BE2C (cell line): Measurements from ENCODE around the gene SPPL3.

Source experiments
- DNase-seq: peaks from one replicate; pipeline ENCODE4 v3.0.0-alpha.2; 2020
- H3K27me3 ChIP-seq: fragments of 250-450 bp; sonication (Bioruptor Pico); 2 replicates; pipeline ENCODE4 v1.5.1; 2020; ENCODE audit warnings: mild to moderate bottlenecking
- H3K36me3 ChIP-seq: fragments of 250-450 bp; sonication (Bioruptor Pico); 2 replicates; pipeline ENCODE4 v1.5.1; 2020; ENCODE audit warnings: mild to moderate bottlenecking
- H3K4me1 ChIP-seq: fragments of 250-450 bp; sonication (Bioruptor Pico); 2 replicates; pipeline ENCODE4 v1.5.1; 2020
- H3K4me3 ChIP-seq: 2 replicates; pipeline ENCODE4 v1.5.1; 2011; ENCODE audit warnings: low read depth, low read length
- H3K9me3 ChIP-seq: fragments of 250-450 bp; sonication (Bioruptor Pico); 2 replicates; pipeline ENCODE4 v1.5.1; 2020
- TF ChIP-seq, protein P1 (sequence below): IDR thresholded peaks from 2 replicates; pipeline ENCODE4 v1.5.1; 2012; ENCODE audit warnings: mild to moderate bottlenecking, low read depth, low read length

The SPPL3 gene

DNA sequence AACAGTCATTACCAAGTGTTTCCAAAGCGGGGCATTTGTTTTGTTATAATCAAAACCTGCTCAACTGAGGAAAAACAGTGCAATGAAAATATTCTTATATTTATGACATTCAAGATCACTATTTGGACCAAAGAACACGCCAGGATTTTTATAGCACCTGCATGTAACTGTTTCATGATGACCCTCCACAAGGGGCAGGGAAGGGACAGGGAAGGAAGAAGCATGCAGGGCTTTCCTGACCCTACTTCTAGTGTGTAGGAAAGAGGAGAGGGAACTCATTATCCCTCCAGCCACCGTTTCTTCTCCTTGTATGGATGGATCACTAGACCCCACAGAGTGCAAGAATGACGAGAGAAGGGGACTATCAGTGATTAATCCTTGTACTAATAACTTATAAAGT, 49.4 kb downstream of the SPPL3 start:
- Histone ChIP-seq H3K36me3 (no peaks in the 10 kb centered on the region), H3K4me1 (no peaks in the 10 kb centered on the region), H3K9me3 (no peaks in the 10 kb centered on the region), H3K27me3 (no peaks in the 10 kb centered on the region), H3K4me3 (no peak overlapping the region)
- TF ChIP-seq, protein P1, sequence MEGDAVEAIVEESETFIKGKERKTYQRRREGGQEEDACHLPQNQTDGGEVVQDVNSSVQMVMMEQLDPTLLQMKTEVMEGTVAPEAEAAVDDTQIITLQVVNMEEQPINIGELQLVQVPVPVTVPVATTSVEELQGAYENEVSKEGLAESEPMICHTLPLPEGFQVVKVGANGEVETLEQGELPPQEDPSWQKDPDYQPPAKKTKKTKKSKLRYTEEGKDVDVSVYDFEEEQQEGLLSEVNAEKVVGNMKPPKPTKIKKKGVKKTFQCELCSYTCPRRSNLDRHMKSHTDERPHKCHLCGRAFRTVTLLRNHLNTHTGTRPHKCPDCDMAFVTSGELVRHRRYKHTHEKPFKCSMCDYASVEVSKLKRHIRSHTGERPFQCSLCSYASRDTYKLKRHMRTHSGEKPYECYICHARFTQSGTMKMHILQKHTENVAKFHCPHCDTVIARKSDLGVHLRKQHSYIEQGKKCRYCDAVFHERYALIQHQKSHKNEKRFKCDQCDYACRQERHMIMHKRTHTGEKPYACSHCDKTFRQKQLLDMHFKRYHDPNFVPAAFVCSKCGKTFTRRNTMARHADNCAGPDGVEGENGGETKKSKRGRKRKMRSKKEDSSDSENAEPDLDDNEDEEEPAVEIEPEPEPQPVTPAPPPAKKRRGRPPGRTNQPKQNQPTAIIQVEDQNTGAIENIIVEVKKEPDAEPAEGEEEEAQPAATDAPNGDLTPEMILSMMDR: no peak; the same call in 1 of the 2 replicates
- DNase-seq: no peak

DNA sequence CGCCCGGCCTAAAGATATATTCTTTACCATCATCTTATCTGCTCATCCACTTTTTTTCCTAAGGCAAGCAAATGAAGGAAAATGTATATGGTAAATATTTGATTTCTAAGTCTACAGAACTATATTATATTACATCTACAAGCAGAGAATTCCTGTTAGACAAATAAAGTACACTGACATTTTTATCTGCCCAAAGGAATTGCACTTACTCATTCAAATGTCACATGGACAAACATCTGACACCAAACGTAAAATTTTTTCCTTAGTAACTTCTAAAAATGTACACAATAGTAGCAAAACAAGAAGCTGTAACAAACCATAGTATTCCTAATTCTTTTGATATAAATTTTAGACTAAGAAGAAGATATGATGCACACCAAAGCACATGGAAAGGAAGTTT, 51.0 kb downstream of the SPPL3 start:
- Histone ChIP-seq H3K4me1 (no peaks in the 10 kb centered on the region), H3K9me3 (no peaks in the 10 kb centered on the region), H3K27me3 (no peaks in the 10 kb centered on the region), H3K36me3 (no peaks in the 10 kb centered on the region), H3K4me3 (no peak overlapping the region)
- TF ChIP-seq, protein P1: no peak
- no peak for DNase-seq

DNA sequence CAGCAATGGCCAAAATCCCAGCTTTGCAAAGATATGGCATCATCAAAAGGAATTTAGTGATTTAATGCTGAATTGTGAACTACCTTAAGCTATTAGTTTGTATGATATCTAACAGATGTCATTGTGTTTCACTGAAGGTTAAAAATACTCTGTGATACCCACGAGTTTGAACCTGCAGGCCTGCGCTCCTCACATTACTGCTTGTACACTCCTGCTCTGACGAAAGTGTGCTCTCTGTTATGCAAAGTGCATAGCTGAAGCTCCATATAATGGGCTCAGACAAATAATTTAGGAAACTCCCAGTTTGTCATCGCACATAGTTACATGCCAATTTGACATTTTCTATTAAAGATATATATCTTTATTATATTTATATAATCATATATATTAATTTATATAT, 52.2 kb downstream of the SPPL3 start:
- Histone ChIP-seq H3K27me3 (no peaks in the 10 kb centered on the region), H3K4me1 (no peaks in the 10 kb centered on the region), H3K36me3 (no peaks in the 10 kb centered on the region), H3K9me3 (no peaks in the 10 kb centered on the region), H3K4me3 (no peak overlapping the region)
- TF ChIP-seq, protein P1: no peak
- DNase-seq: no peak

DNA sequence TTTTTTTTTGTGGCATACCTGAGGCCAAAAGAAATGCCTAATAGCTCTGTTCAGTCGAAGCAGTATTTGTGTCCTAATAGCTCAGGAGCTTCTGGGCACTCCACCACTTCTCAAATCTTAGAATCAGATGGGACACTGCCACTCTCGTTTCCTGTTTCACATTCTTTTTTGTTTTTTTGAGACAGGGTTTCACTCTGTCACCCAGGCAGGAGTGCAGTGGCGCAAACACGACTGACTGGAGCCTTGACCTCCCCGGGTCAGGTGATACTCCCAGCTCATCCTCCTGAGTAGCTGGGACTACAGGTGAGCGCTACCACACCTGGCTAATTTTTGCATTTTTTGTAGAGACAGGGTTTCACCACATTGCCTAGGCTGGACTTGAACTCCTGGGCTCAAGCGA, 52.7 kb downstream of the SPPL3 start:
- TF ChIP-seq, protein P1: no peak
- no peak for DNase-seq
- Histone ChIP-seq H3K4me3 (no peak overlapping the region), H3K4me1 (no peaks in the 10 kb centered on the region), H3K36me3 (no peaks in the 10 kb centered on the region), H3K27me3 (no peaks in the 10 kb centered on the region), H3K9me3 (no peaks in the 10 kb centered on the region)

DNA sequence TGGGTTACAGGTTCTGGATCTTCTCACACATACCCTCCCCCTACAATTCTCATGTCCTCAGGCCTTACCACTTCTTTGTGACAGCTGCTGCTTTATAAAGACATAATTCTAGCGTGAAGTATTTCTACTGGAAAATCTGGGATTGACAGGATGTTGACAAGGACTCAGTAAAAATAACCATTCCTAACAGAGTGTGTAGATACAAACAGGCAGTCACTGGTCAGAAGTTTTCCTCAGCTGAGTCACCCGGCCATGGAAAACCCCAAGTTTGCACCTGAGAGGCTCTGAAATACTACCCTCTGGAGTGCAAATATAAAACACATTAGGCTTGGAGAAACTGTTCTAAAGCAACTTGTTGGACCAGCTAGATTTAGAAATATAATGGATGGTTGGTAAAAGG, 54.4 kb downstream of the SPPL3 start:
- no peak for DNase-seq
- Histone ChIP-seq H3K27me3 (no peaks in the 10 kb centered on the region), H3K4me3 (no peak overlapping the region), H3K4me1 (no peaks in the 10 kb centered on the region), H3K9me3 (no peaks in the 10 kb centered on the region), H3K36me3 (no peaks in the 10 kb centered on the region)
- TF ChIP-seq, protein P1: no peak

DNA sequence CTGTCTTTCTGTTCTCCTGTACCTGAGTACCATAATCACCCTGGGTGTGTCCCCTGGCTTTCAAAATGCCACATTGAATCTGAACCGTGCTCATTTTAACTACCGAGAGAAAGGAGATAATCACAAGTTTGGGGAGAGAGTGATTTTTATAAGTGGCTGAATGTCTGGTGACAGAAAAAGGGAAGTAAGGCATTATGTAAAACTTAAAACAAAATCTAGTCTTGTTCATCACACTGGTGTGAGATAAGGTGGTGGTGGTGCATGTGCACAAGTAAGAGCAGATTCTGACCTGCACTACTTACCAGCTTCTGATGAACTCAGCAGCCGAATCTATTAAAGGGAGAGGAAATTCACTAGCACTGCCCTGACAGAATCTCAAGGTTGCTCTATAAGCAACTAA, 56.3 kb downstream of the SPPL3 start:
- Histone ChIP-seq H3K4me1 (peaks cover 3% of the 10 kb centered on the region; the same call in 1 of the 2 replicates), H3K36me3 (no peaks in the 10 kb centered on the region), H3K9me3 (no peaks in the 10 kb centered on the region), H3K4me3 (no peak overlapping the region), H3K27me3 (no peaks in the 10 kb centered on the region)
- DNase-seq: no peak
- TF ChIP-seq, protein P1: no peak
